A549 (cell line): ENCODE measurements around the gene TMEM259. TPM values are rescaled to one million over a fixed set of nuclear protein-coding genes. Genes with fewer than 3 reads are reported as not detected.

Source experiments
- ATAC-seq, 2 experiments: fragments of 200-7000 bp in 1 of 2; fragments of >200 bp in 1 of 2; cut with Nextera tagmentation in 1 of 2; cut with Tn5 transposase in 1 of 2; 3 replicates each; pipeline versions ENCODE4 v1.8.0 to v1.9.1; 2018 to 2020; ENCODE audit warnings: mild to moderate bottlenecking in 1 of 2, moderate library complexity in 1 of 2
- CTCF ChIA-PET: fragments of 300-600 bp; sonication (Branson Sonifier 250); formaldehyde crosslinking; extraction: SDS; loops from one replicate; lab custom pipeline; 2021; ENCODE audit warnings: antibody characterized with exemption, inconsistent platforms; lab: Yijun Ruan, JAX
- POLR2A ChIA-PET: fragments of 350-600 bp; formaldehyde crosslinking; extraction: SDS; loops from one replicate; lab custom pipeline; 2021; ENCODE audit warnings: antibody characterized with exemption, inconsistent platforms; lab: Yijun Ruan, JAX
- DNase-seq, 2 experiments: peaks; one replicate each; pipeline versions ENCODE4 v3.0.0 to v3.0.0-alpha.2; 2011 to 2016; ENCODE audit warnings: low read depth in 1 of 2, low spot score in 1 of 2
- FAIRE-seq: peaks from 2 replicates; lab custom pipeline; 2011; peaks lifted over from hg19 to GRCh38; lab: Jason Lieb, UNC
- H3K27ac ChIP-seq, 2 experiments: fragments of >200 bp; sonication (Bioruptor Twin); formaldehyde crosslinking; 3 replicates each; pipeline ENCODE4 v1.5.1; 2016 to 2017
- H3K4me1 ChIP-seq: fragments of >200 bp; sonication (Bioruptor Twin); formaldehyde crosslinking; 3 replicates; pipeline ENCODE4 v1.6.1; 2016
- H3K4me2 ChIP-seq: fragments of >200 bp; sonication (Bioruptor Twin); formaldehyde crosslinking; 3 replicates; pipeline ENCODE4 v1.6.1; 2016
- H3K4me3 ChIP-seq: fragments of >200 bp; sonication (Bioruptor Twin); formaldehyde crosslinking; 3 replicates; pipeline ENCODE4 v1.5.1; 2016
- H3K9me3 ChIP-seq: fragments of >200 bp; sonication (Bioruptor Twin); formaldehyde crosslinking; 3 replicates; pipeline ENCODE4 v1.6.1; 2016
- CEBPB ChIP-seq, 2 experiments: fragments of >200 bp in 1 of 2; sonication (Bioruptor Twin) in 1 of 2; formaldehyde crosslinking in 1 of 2; IDR thresholded peaks; 2 replicates each; pipeline ENCODE4 v1.6.1; 2012 to 2016
- CTCF ChIP-seq: fragments of >200 bp; sonication (Bioruptor Twin); formaldehyde crosslinking; IDR thresholded peaks from 3 replicates; pipeline ENCODE4 v1.5.1; 2016
- E2F6 ChIP-seq: IDR thresholded peaks from 2 replicates; pipeline ENCODE4 v1.6.1; 2012; ENCODE audit warnings: low read depth, borderline replicate concordance
- EHF ChIP-seq: fragments of 250-450 bp; sonication (Bioruptor Pico); IDR thresholded peaks from 2 replicates; pipeline ENCODE4 v1.5.0; 2020; ENCODE audit warnings: mild to moderate bottlenecking
- EP300 ChIP-seq, 2 experiments: fragments of >200 bp; sonication (Bioruptor Twin); formaldehyde crosslinking; IDR thresholded peaks; 2 replicates in 1 of 2; 3 replicates in 1 of 2; pipeline ENCODE4 v1.6.1; 2016 to 2017
- FOSL2 ChIP-seq, 2 experiments: fragments of 450-650 bp in 1 of 2; fragments of >200 bp in 1 of 2; sonication (Bioruptor Twin) in 1 of 2; formaldehyde crosslinking; IDR thresholded peaks; 2 replicates each; pipeline versions ENCODE4 v1.5.0 to v1.6.1; 2016 to 2020; ENCODE audit warnings: mild to moderate bottlenecking in 1 of 2, moderate library complexity in 1 of 2
- HEYL ChIP-seq: fragments of 250-450 bp; sonication (Bioruptor Pico); IDR thresholded peaks from 2 replicates; pipeline ENCODE4 v1.8.0; 2021; ENCODE audit warnings: mild to moderate bottlenecking, moderate library complexity
- MAFK ChIP-seq: fragments of 450-650 bp; IDR thresholded peaks from 2 replicates; pipeline ENCODE4 v1.6.1; 2014; ENCODE audit not compliant: partially characterized antibody
- SREBF2 ChIP-seq: fragments of 450-650 bp; IDR thresholded peaks from 2 replicates; pipeline ENCODE4 v1.6.1; 2014; ENCODE audit warnings: mild to moderate bottlenecking, moderate library complexity
- USF2 ChIP-seq: fragments of 450-650 bp; IDR thresholded peaks from 2 replicates; pipeline ENCODE4 v1.6.1; 2014; ENCODE audit warnings: antibody characterized with exemption
- ZFP36 ChIP-seq: fragments of 450-650 bp; IDR thresholded peaks from 2 replicates; pipeline ENCODE4 v1.6.1; 2014; ENCODE audit warnings: borderline replicate concordance; ENCODE audit not compliant: partially characterized antibody
- WGBS: methylation state at CpG from one replicate; pipeline ENCODE4 v1.1.6; 2017; ENCODE audit errors: missing lambda C conversion rate; 5-methylcytosine and 5-hydroxymethylcytosine counted together
- polyA plus RNA-seq, 4 experiments: library from polyadenylated mRNA; depleted of rRNA in 3 of 4; stranded (reverse); fragments of >200 nt; fragmentation: RNase III in 1 of 4; extraction: RNeasy Plus Mini Kit Qiagen cat#74134 plus additional on column Dnase treatment in 1 of 4; gene quantifications; 2 replicates in 3 of 4; 3 replicates in 1 of 4; pipeline ENCODE4 v1.2.3, GENCODE V29; 2011 to 2017

Gene TMEM259
- polyA plus RNA-seq, 2 of the 4 experiments (the other 2 are of a cell fraction), result 45.6 to 78.3 TPM

- ATAC-seq (peak; percentile 9 to 20; a peak in 3 of 6 replicates), FAIRE-seq (no peak), DNase-seq (no peak)
- CTCF ChIA-PET, result interaction anchor here (0.9 kb wide), 1 partner anchor 19 kb away, joined by 3 read pairs; no protein-coding TSS in a partner anchor
- WGBS, result 54% methylated on average over 10 of the region's 24 CpGs
- Histone ChIP-seq H3K4me2 (peak overlapping the region; percentile 92), H3K4me3 (no peak overlapping the region), H3K4me1 (peaks cover 38% of the 10 kb centered on the region), H3K27ac (peak overlapping the region; percentile 62 to 82; a peak in 5 of 6 replicates), H3K9me3 (no peaks in the 10 kb centered on the region)
- no peak for TF ChIP-seq EHF (CRISPR knock-in tag)
- TF ChIP-seq ZFP36, result peak; percentile 21
- POLR2A ChIA-PET, result interaction anchor here (0.8 kb wide), 1 partner anchor 14 kb away, joined by 3 read pairs; no protein-coding TSS in a partner anchor
These were observed 3.6 kb downstream of the TMEM259 start for GRCh38 chr19:1017115-1017905.

GRCh38 chr19:1016647-1017114 lies 4.2 kb downstream of the TMEM259 start:
- TF ChIP-seq EP300 (IDR thresholded peaks at IDR 0.05) (no peak), USF2 (no peak), HEYL (CRISPR knock-in tag) (no peak), FOSL2 (IDR thresholded peaks at IDR 0.05) (no peak), FOSL2 (CRISPR knock-in tag; IDR thresholded peaks at IDR 0.05) (peak; percentile 37; the same call in 1 of the 2 replicates)
- TF ChIP-seq, all 56 proteins: peak for 1
- Histone ChIP-seq H3K27ac (peak overlapping the region; percentile 62 to 82; a peak in 4 of 6 replicates), H3K4me1 (peaks cover 38% of the 10 kb centered on the region), H3K4me3 (no peak overlapping the region), H3K9me3 (no peaks in the 10 kb centered on the region), H3K4me2 (peak overlapping the region; percentile 92)
- CTCF ChIA-PET, result interaction anchor here (0.9 kb wide), 1 partner anchor 19 kb away, joined by 3 read pairs; no protein-coding TSS in a partner anchor
- POLR2A ChIA-PET, result interaction anchor here (0.8 kb wide), 1 partner anchor 14 kb away, joined by 3 read pairs; no protein-coding TSS in a partner anchor
- FAIRE-seq (no peak), DNase-seq (peak in 1 of 2 experiments; percentile 60), ATAC-seq (peak; percentile 32 to 37; a peak in 3 of 6 replicates)
- 30% methylated on average over 11 of the region's 12 CpGs for WGBS

GRCh38 chr19:1015782-1016646 lies 4.9 kb downstream of the TMEM259 start:
- Histone ChIP-seq H3K9me3 (no peaks in the 10 kb centered on the region), H3K4me2 (peak overlapping the region; percentile 92)
- no peak for DNase-seq
- POLR2A ChIA-PET, result no interaction called here
- TF ChIP-seq CEBPB (IDR thresholded peaks at IDR 0.05), result no peak
- peak; percentile 55 for TF ChIP-seq MAFK
- TF ChIP-seq, all 56 proteins: peak for 1
- no peak for FAIRE-seq
- peak overlapping the region; percentile 16 to 82; a peak in 4 of 6 replicates for H3K27ac ChIP-seq
- H3K4me1 ChIP-seq, result peaks cover 38% of the 10 kb centered on the region
- ATAC-seq, result no peak
- 73% methylated on average over 8 of the region's 31 CpGs for WGBS
- H3K4me3 ChIP-seq, result no peak overlapping the region
- CTCF ChIA-PET, result interaction anchor here (0.9 kb wide), 1 partner anchor 20 kb away, joined by 3 read pairs; no protein-coding TSS in a partner anchor

- ChIA-PET POLR2A (no interaction called here), CTCF (no interaction called here)
- DNase-seq (no peak), FAIRE-seq (no peak), ATAC-seq (no peak)
- H3K4me1 ChIP-seq, result peaks cover 38% of the 10 kb centered on the region
- no peak overlapping the region for H3K4me3 ChIP-seq
- no peak overlapping the region for H3K27ac ChIP-seq
- WGBS, result 100% methylated on average over 1 of the region's 29 CpGs
- no peak for TF ChIP-seq HEYL (CRISPR knock-in tag)
- TF ChIP-seq SREBF2, result no peak
- TF ChIP-seq CTCF, result no peak
- TF ChIP-seq E2F6, result no peak
- no peaks in the 10 kb centered on the region for H3K9me3 ChIP-seq
- H3K4me2 ChIP-seq, result no peak overlapping the region
These were observed 5.7 kb downstream of the TMEM259 start for GRCh38 chr19:1015061-1015781.
